Measurements from ENCODE around the gene PCCA.

DNA sequence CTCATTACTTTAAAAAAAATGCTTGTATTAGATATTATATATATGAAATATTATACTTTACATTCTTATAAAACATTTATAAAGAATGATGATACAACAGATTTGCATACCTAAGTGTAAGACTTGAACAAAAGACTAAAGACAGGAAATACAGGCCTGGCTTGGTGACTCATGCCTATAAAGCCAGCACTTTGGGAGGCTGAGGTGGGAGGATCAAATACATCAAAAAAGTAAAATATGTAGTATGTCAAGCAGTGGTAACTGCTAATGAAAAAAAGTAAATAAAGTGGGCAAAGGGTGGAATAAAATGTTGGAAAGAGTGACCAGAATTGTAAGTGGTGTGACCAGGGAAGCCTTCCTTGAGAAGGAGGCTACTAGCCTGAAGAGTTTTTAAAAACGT is 366.0 kb downstream of the PCCA start:
- TF ChIP-seq, protein P1, sequence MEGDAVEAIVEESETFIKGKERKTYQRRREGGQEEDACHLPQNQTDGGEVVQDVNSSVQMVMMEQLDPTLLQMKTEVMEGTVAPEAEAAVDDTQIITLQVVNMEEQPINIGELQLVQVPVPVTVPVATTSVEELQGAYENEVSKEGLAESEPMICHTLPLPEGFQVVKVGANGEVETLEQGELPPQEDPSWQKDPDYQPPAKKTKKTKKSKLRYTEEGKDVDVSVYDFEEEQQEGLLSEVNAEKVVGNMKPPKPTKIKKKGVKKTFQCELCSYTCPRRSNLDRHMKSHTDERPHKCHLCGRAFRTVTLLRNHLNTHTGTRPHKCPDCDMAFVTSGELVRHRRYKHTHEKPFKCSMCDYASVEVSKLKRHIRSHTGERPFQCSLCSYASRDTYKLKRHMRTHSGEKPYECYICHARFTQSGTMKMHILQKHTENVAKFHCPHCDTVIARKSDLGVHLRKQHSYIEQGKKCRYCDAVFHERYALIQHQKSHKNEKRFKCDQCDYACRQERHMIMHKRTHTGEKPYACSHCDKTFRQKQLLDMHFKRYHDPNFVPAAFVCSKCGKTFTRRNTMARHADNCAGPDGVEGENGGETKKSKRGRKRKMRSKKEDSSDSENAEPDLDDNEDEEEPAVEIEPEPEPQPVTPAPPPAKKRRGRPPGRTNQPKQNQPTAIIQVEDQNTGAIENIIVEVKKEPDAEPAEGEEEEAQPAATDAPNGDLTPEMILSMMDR (IDR thresholded peaks at IDR 0.05): no peak
- TF ChIP-seq POLR2A (IDR thresholded peaks at IDR 0.05) (no peak), EP300 (IDR thresholded peaks at IDR 0.05) (no peak)

Measured in tibial nerve (tissue), 4 donors.